ENCODE measurements around the gene ASCC3. TPM values are rescaled to one million over a fixed set of nuclear protein-coding genes. Genes with fewer than 3 reads are reported as not detected.

Gene ASCC3
- total and polyA plus RNA-seq, 7 donors, result 6.0 to 27.1 (median 22.4) TPM

- no peaks in the 10 kb centered on the region for H3K36me3 ChIP-seq
- H3K9me3 ChIP-seq, result peaks cover 0 to 5% (median 0%) of the 10 kb centered on the region in 4 donors
- TF ChIP-seq CTCF (IDR thresholded peaks at IDR 0.05) (no peak), POLR2A (IDR thresholded peaks at IDR 0.05) (no peak), POLR2AphosphoS5 (IDR thresholded peaks at IDR 0.05) (peak in 1 of 4 donors; percentile 17)
- no peak overlapping the region for H3K27ac ChIP-seq
- no peak for DNase-seq
- WGBS, 2 donors, result 10 to 16% methylated on average over 13 of the region's 13 CpGs
- intact Hi-C loops (cut with DNase I), result no loop called here
- no peak overlapping the region for H3K4me3 ChIP-seq
- peaks cover 0 to 39% (median 28%) of the 10 kb centered on the region in 4 donors for H3K4me1 ChIP-seq
- peaks cover 84 to 100% (median 100%) of the 10 kb centered on the region in 3 donors for H3K27me3 ChIP-seq
These were observed 418.2 kb downstream of the ASCC3 start for GRCh38 chr6:100462706-100463629.

- Histone ChIP-seq H3K9me3 (peaks cover 0 to 5% (median 0%) of the 10 kb centered on the region in 4 donors), H3K4me1 (peaks cover 0 to 37% (median 27%) of the 10 kb centered on the region in 4 donors), H3K36me3 (no peaks in the 10 kb centered on the region), H3K27ac (no peak overlapping the region), H3K27me3 (peaks cover 84 to 100% (median 100%) of the 10 kb centered on the region in 3 donors), H3K4me3 (no peak overlapping the region)
- no peak for TF ChIP-seq POLR2AphosphoS5 (IDR thresholded peaks at IDR 0.05)
- TF ChIP-seq EP300 (IDR thresholded peaks at IDR 0.05), result no peak
- no peak for TF ChIP-seq POLR2A (IDR thresholded peaks at IDR 0.05)
- no peak for TF ChIP-seq CTCF (IDR thresholded peaks at IDR 0.05)
- intact Hi-C loops (cut with DNase I), result no loop called here
- DNase-seq, result no peak
- WGBS, 2 donors, result 5 to 6% methylated on average over 3 of the region's 3 CpGs
These were observed 419.0 kb downstream of the ASCC3 start for GRCh38 chr6:100461917-100462705.

- no peak overlapping the region for H3K27ac ChIP-seq
- H3K4me1 ChIP-seq, result peaks cover 0 to 32% (median 27%) of the 10 kb centered on the region in 4 donors
- H3K36me3 ChIP-seq, result no peaks in the 10 kb centered on the region
- no peak overlapping the region for H3K4me3 ChIP-seq
- H3K9me3 ChIP-seq, result peaks cover 0 to 5% (median 0%) of the 10 kb centered on the region in 4 donors
- intact Hi-C loops (cut with DNase I), result no loop called here
- DNase-seq, result no peak
- WGBS, 2 donors, result 6 to 7% methylated on average over 29 of the region's 29 CpGs
- no peak for TF ChIP-seq EP300 (IDR thresholded peaks at IDR 0.05)
- TF ChIP-seq POLR2AphosphoS5 (IDR thresholded peaks at IDR 0.05), result peak in 1 of 4 donors; percentile 2
- TF ChIP-seq POLR2A (IDR thresholded peaks at IDR 0.05), result no peak
- TF ChIP-seq CTCF (IDR thresholded peaks at IDR 0.05), result no peak
- peaks cover 84 to 100% (median 100%) of the 10 kb centered on the region in 3 donors for H3K27me3 ChIP-seq
These were observed 419.7 kb downstream of the ASCC3 start for GRCh38 chr6:100461278-100461916.

- Histone ChIP-seq H3K4me3 (no peak overlapping the region), H3K36me3 (no peaks in the 10 kb centered on the region), H3K9me3 (peaks cover 0 to 4% (median 0%) of the 10 kb centered on the region in 4 donors), H3K27me3 (peaks cover 84 to 100% (median 100%) of the 10 kb centered on the region in 3 donors), H3K4me1 (peaks cover 0 to 36% (median 27%) of the 10 kb centered on the region in 4 donors), H3K27ac (no peak overlapping the region)
- no peak for DNase-seq
- TF ChIP-seq CTCF (IDR thresholded peaks at IDR 0.05) (no peak), POLR2A (IDR thresholded peaks at IDR 0.05) (no peak), EP300 (IDR thresholded peaks at IDR 0.05) (no peak), POLR2AphosphoS5 (IDR thresholded peaks at IDR 0.05) (no peak)
- intact Hi-C loops (cut with DNase I), result no loop called here
- WGBS, 2 donors, result 5 to 6% methylated on average over 9 of the region's 9 CpGs
These were observed 420.4 kb downstream of the ASCC3 start for GRCh38 chr6:100460650-100461204.
